GM23248 (cell line): ENCODE data around the gene FHOD3.

Experiments
- EZH2 ChIP-seq: fragments of 200-600 bp; sonication (generic); IDR thresholded peaks from 2 replicates; pipeline ENCODE4 v1.6.1; 2018; ENCODE audit warnings: antibody characterized with exemption, mild to moderate bottlenecking; ENCODE audit not compliant: insufficient read depth, poor library complexity, severe bottlenecking
- EZH2phosphoT487 ChIP-seq: fragments of 200-600 bp; sonication (generic); IDR thresholded peaks from 2 replicates; pipeline ENCODE4 v1.6.1; 2018; ENCODE audit warnings: antibody characterized with exemption, moderate library complexity, mild to moderate bottlenecking, low read depth; ENCODE audit not compliant: insufficient read depth

DNA sequence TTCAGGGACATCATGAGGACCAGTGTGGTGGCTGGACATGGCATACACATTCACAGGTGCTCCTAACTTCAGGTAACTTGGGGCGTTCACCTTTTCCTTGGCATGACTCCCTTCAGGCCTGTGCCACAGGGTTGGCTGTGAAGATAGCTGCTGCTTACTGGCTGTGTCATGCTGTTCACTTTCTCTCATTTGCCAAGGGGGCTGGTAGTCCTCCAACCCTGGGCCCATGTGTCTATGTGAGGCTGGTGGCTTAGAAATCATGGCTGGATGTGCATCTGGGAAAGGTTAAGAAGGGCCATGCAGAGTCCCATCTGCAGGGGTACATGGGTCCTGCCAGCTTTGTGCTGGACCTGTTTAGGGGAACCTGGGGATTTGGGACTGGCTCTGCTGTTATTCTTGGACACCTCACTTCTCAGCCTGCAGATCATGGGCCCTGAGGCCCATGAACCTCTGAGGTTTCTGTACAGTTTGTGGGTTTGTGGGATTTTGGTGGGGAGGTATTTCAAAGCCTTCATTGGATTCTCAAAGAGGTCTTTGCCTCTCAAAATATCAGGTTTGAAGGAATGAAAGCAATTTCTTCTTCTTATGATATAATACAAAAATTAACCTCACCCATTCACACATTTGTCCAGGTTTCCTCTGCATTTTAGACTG, 62.9 kb downstream of the FHOD3 start:
- TF ChIP-seq EZH2phosphoT487 (no peak), EZH2 (no peak)
